ENCODE data around the gene TM9SF3.
"Not testable (repeated sequence)": the region's sequence is repeated elsewhere in the genome, so short reads cannot be mapped to it uniquely, and the experiment has no call there.

The TM9SF3 gene

DNA sequence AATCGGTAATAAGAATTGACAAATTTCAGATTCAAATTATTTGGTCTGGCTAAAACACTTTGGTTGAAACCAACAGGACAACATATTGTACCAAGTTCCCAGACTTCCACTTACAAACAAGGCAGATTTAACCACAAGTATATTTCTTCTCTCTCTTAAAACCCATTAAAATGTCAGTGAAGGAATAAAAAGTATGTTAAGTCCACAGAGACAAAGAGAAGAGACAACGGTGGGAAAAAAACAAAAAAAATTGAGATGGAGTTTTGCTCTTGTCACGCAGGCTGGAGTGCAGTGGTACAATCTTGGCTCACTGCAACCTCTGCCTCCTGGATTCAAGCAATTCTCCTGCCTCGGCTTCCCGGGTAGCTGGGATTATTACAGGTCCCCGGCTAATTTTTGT is 16.3 kb downstream of the TM9SF3 start:
- no peak for DNase-seq (ENCODE audit: low spot score)

DNA sequence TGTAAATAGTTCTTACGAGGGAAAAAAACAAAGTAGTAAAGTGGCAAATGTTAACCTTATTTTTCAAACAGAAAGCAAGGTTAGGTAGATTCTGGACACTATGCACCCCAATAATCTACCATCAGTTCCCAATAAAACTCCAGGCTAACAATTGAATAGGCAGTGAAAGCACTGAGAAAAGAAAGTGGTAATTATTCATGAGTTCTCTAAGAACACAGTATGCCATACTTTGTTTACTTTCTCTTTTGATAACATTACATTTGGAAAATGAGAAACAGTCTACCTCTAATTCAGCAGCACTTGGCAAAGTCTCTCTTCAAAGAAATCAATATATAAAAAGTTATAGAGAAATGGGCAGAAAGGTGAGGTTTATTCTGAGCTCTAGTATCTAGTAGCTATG is 18.4 kb downstream of the TM9SF3 start:
- DNase-seq (ENCODE audit: low spot score) = no peak

DNA sequence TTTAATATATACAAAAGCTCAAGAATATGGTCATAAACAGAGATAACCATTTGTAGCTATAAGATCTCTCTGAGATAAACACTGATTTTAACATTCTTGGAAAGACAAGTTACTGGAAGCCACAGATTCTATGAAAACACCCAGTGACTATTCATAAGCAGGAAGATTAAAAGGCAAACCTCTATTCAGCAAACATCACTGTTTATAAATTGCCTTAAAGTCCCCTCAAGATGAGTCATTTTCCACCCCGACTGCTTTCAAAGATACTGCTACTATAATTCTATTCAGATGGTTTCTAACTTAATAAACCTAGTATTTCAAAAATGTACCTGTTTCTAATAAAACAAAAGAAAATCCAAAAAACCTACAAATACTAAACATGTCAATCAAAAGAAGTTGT is 21.0 kb downstream of the TM9SF3 start:
- no peak for DNase-seq (ENCODE audit: low spot score)

DNA sequence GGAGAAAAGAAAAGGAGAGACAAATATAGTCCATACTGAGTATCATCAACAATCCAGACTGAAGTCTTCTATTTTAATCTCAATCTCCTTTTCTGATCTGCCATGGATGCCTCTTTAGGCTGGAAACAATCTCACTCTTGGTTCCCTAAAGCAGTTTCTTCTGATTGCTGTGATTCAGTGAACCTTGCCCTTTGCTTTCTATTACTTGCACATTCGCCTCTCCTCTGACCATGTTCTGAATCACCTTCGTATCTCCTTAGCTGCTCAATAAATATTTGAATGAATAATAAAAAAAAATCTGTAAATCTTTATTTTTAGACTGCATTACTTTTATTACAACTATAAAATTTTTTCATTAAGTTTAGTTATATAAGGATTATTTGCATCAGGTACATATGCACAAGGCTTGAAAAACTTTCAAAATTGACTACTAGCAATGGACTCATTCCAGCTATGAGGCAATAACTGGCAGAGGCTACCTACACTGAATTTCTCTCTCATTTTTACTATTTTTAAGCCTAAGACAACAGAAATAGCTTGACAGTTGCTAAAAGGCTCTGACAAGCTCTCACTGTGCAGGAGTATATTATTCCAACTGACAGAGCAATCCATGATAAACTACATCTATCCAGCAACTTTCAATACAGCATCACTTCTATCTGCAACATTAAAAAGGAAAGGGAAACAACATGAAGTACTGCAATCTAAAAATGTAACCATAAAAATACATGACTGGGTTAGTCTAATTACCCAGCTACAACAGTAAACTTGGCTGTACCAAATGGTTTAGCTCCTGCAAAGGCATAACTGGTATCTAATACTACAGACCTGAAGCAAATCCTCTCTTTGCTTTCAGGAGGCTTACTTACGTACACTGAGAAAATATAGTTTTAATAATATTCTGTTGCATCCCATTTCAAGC is 25.6 kb downstream of the TM9SF3 start:
- no peak for DNase-seq (ENCODE audit: low spot score)

DNA sequence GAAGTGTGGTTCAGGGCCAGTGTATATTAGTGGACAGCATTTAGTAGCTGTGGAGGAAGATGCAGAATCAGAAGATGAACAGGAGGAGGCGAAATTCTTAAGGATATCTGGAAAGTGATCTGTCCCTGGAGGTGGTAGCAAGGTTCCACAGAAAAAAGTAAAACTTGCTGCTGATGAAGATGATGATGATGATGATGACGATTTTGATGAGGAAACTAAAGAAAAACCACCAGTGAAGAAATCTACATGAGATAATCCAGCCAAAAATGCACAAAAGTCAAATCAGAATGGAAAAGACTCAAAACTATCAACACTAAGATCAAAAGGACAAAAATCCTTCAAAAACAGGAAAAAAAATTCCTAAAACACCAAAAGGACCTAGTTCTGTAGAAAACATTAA is 26.3 kb downstream of the TM9SF3 start:
- DNase-seq (ENCODE audit: low spot score) = no peak

DNA sequence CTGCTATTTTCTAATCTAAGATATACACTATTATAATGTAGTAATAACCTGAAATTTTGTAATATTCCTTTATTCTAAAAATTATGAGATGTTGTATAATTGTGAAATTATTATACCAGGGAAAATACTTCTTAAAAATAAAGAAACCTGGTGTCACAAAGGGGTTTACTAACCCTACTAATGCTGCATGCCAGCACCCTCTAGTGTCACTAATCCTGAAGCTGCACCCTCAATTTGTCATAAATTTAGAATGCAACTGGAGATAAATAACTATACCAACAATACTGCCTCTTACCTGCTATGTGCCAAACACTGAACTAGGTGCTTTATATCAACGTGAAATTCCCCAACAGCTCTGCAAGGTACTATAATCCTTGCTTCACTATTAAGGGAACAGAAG is 30.8 kb downstream of the TM9SF3 start:
- peak; percentile 49 for DNase-seq (ENCODE audit: low spot score)

DNA sequence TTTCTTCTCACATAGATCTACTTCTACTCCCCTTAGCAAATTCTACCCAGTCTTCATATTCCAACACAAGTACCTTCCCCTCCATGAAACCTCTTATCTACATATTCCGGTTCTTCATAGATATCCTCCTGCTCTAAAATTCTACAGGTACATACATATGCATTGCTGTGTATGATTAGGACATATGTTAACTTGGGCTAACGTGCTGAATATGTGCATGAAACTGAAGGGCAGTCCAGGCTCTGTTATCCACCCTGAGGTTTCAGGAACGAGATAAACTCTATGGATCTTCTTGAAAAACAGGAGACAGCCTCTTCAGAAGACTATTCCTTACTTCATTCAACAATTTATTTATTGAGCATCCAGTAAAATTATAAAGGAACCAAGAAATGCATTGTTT is 31.5 kb downstream of the TM9SF3 start:
- DNase-seq (ENCODE audit: low spot score) = no peak

DNA sequence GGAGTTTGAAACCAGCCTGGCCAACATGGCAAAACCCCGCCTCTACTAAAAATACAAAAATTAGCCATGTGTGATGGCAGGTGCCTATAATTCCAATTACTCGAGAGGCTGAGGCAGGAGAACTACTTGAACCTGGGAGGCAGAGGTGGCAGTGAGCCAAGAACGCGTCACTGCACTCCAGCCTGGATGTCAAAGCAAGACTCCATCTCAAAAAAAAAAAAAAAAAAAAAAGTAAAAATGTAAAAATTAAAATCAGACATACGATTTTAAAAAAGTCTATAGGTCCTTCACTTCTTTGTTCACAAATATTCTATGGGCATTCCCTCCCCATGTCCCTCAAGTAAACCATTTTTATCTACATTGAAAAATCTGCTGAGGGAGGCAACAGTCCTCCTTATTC is 38.2 kb downstream of the TM9SF3 start:
- DNase-seq (ENCODE audit: low spot score) = no peak

DNA sequence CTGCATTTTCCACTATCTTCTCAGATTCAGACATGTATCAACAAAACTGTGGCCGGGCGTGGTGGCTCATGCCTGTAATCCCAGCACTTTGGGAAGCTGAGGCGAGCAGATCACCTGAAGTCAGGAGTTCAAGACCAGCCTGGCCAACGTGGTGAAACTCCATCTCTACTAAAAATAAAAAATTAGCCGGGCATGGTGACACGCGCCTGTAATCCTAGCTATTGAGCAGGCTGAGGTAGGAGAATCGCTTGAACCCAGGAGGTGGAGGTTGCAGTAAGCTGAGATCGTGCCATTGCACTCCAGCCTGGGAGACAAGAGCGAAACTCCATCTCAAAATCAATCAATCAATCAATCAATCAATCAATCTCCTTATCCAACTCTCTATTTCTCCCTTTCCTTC is 41.3 kb downstream of the TM9SF3 start:
- DNase-seq (ENCODE audit: low spot score) = not testable (repeated sequence)

DNA sequence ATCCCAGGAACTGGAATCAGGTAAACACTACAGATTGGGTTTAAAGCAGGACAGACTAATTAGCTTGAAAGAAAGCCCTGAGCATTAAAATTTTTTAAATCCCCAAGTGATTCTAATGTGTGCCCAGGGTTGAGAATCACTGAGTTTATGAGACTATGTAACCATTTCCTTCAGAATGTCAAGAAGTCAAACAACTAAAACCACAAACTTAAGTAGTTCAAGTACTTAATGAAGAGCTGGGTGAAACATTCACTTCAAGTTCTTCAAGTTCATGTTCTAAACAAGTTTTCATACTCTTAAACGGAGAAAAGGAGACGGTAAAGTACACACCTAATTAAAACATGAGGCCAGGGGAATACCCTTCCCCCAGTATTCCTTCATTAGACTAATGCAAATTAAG is 44.9 kb downstream of the TM9SF3 start:
- no peak for DNase-seq (ENCODE audit: low spot score)

DNA sequence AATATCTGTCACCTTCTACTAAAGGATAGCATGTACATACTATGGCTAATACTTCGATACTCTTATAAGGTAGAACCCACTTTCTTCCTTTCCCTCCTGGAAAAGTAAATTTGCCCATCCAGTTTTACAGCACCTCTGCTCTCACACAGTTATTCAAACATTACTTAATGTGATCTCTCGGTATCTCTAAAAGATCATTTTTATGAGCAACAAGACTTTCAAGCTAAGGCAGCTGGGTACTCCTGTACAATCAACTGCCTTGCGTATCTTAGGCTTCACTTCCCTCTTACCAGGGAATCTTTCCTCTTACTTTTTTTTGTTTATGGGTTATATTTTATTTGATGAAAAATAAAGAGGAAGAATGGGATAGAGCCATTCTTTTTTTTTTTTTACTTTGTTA is 46.6 kb downstream of the TM9SF3 start:
- no peak for DNase-seq (ENCODE audit: low spot score)

DNA sequence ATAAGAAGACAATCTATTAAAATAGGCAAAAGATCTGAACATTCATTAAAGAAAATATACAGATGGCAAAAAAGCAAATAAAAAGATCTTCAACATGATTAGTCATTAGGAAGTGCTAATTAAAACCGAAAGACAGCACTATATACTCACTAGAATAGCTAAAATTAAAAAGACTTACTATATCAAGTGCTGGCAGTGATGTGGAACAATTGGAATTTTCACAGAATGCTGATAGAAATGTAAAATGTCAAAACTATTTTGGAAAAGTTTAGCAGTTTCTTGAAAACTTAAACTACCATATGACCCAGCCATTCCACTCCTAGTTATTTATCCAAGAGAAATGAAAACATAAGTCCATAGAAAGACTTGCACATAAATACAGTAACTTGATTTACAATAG is 48.1 kb downstream of the TM9SF3 start:
- no peak for DNase-seq (ENCODE audit: low spot score)

DNA sequence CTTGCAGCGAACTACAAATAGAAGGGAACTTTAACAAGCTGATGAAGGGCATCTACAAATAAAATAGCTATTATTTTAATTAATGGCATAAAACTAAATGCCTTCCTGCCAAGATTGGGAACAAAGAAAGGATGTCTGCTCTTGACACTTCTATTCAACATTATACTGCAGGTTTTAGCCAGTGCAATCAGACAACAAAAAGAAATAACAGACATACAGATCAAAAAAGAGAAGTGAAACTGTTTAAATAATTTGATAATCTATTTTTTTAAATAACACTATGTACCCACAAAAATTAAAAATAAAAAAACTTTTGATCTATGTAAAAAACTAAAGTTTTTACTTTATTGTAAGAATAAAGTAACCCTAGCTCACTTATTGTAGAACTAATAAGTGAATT is 50.7 kb downstream of the TM9SF3 start:
- DNase-seq (ENCODE audit: low spot score) = no peak

DNA sequence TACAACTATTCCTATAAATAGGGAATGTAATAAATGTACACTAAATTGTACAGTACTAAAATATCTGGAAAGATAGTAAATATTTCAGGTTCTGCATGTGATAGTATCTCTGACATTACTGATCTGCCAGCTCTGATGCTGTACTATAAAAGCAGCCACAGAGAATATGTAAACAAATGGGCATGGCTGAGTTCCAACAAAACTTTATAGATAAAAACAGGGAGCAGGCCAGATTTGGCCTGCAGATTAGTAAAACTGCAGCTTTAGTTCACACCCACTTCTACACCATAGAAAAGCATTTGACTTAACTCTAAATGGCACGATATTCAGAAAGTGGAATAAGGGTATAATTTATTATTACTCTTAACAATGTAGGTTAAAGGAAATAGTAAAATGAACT is 54.3 kb downstream of the TM9SF3 start:
- DNase-seq (ENCODE audit: low spot score) = no peak

DNA sequence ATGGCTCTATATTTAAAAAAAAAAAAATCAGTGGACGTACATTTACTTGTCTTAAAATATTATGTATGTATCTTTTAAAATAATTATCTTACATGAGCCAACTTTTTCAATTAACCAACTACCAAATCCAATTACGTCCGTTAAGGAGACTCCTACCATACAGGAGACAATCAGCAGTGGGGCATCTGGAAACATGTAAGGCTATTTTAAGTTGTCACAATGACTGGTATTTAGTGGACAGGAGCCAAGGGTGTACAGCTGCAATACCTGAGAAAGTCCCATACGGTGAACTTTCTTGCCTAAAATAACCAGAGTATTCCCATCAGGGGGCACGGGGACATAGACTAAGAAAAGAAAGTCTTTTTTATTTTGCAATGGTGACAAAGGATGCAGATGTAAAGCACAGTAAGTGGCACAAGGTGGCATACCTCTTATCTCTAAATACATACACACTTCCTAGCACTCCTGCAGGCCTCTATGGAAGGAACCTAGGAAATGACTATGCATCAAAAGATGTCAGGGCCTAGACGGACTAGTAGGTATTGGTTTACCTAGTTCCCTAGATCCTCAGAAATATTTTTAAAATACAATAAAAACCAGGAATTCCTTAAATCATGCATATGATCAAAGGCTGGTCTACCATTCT is 57.1 kb downstream of the TM9SF3 start:
- DNase-seq (ENCODE audit: low spot score) = no peak

DNA sequence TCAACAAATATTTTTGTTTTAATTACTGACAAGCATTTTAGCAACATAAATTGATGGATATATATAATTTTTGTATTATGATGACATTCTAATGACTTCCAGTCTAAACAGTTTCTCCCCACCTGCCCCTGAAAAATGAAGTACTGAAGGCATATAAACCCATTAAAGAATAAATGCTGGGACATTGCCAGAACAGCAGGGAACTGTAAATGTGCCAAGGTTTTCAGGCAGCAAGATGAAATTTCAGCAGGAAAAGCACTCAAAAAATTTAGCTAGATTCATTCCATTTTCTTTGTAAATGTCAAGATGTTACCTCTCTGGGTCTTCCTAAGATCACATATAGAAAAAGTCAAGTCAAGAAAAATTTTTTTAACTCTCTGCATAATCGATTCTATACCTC is 62.1 kb downstream of the TM9SF3 start:
- DNase-seq (ENCODE audit: low spot score) = no peak

DNA sequence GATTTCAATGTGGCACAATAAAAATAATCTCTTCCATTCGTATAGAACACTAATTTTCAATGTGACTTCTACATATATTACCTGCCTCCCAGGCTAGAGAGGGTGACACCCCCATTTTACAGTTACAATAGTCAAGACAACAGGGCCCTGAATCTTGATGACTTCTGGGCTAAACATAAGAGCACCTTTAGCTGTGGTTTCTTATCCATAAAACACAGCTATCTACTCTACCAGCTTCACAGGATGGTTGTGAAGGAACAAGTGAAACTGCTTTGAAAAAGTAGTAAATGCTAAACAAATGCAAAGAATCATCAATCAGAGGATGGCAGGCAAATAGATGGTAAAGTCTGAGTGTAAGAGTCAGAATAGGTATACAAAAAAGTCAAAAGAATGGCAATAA is 69.5 kb downstream of the TM9SF3 start:
- no peak for DNase-seq (ENCODE audit: low spot score)

DNA sequence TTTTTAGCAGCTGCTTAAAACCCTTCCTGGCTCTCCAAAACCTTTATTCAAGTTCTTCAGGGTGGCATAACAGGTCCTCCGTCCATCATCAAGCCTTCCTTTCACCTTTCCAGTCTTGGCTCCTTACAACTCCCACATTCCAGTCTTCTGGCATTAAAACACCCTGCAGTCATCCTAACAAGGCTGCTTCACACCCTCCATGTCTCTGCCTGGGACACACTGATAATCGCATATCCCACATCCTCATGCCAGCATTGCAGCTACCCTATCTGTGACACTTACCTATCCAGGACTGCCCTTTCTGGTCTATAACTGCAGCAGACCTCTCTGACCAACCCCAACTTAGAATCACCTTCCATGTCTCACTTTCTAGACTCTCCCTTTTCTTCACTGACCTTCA is 70.5 kb downstream of the TM9SF3 start:
- no peak for DNase-seq (ENCODE audit: low spot score)

DNA sequence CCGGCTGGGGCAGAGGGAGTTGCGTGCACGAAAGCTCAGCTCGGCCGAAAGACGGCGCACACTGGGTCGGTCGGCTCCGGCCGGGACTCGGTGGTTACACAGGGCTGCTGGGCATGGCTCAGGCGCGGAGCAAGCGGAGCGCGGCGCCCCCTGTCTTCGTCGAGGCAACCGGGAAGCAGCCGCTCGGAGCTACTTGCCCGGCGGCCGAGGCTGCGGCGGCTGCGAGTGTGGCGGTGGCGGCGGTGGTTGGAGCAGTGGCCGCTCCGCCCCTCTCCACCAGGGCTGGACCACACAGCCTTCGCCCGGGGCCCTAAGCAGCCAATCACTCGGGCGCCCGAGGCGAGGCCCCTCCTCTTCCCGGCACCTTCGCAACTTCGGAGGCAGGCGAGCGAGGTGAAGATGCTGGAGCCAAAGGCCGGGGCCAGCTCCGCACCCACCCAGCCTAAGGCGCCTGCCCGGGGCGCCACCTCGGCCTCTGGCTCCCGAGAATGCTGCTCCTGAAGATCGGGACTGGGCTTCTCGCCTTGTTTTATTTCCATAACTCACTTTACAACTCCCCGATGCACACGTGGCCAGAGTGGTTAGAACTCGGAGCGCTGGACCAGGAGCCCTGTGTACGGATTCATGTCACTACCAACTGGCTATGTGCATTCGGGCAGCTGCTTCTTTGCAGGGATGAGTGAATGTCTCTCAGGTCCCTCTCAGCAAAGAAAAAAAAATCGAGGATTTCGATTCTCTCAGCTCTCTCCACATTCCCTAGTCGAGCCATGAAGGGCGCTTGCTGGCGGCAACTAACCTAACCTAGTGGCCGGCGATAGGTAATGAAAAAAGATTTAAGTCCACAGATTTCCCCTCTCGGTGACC is 72.9 kb downstream of the TM9SF3 start, which contains the start of gene TLL2:
Gene TLL2, minus strand, starts transcription at position 229 of the 864 bp plus-strand sequence. CDS start 241 bp downstream, outside the sequence.
- DNase-seq (ENCODE audit: low spot score) = peak; percentile 83

DNA sequence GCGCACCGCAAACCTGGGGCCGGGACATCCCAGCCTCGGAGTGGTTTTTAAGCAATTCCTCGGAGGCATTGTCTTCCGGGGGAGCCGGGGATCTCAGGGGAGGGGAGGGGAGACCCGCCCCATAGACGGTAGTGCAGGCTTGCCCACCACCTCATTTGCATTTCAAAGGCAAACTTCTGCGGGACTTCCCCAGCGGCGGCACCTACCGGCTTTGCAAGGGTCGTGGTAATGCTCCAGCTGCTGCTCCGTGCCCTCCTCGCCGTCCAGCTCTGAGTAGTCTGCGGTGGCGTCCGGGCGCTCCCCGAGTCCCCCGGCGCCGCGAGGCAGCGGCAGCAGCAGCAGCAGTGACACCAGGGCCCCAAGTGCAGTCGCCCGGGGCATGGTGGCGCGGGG is 73.5 kb downstream of the TM9SF3 start:
- no peak for DNase-seq (ENCODE audit: low spot score)

DNA sequence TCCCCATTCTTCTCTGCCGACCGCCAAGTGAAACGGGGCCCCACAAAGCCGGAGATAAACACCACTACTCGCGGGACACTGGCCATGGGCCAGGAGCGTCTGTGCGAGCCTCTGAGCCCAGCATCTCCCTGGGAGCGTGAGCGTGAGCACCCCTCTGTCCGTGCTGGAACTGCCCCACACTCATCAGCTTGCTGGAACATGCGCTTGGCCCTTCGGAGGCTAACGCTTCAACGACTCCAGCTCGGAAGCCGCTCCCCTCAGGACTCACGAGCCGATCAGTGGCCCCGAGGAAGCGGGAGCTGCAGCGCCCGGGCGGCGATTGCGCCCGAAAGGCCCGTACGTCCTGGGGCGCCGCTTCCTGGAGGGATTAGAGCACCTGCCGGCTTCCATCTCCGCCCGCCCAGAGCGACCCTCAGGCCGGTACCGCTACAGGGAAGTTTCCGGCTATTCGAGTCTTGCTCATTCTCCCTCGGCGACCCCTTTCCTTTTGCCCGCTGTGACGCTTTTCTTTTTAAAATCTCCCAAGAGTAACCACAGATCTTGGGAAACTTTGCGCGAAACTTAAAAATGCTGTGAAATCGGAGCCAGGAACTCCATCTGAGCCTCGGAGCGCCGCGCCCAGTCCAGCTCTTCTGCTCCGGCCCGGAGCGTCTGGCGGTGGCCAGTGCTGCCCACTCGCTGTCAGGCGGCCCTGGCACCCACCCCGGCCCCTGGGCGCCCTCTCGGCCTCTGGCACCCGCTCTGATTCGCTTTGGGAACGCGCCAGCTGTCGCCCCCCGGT is 74.1 kb downstream of the TM9SF3 start:
- no peak for DNase-seq (ENCODE audit: low spot score)

Data from pons (tissue), 1 donor.